Adrenal gland (tissue), 12 donors: ENCODE results near the gene SRI. TPM values are rescaled to one million over a fixed set of nuclear protein-coding genes. Genes with fewer than 3 reads are reported as not detected.
A peak's percentile ranks its signal among the peaks of the same experiment; 100 is the strongest.

Experiments
- DNase-seq, 7 donors: peaks; one replicate each; pipeline ENCODE4 v3.0.0-alpha.2; 2019 to 2020
- H3K27ac ChIP-seq, 5 donors: fragments of 200-600 bp; sonication (generic) in 4 of 5; 1 replicate in 3 of 5; 2 replicates in 2 of 5; pipeline versions ENCODE4 v1.5.1 to v1.8.0; 2016 to 2020; ENCODE audit warnings: mild to moderate bottlenecking in 1 of 5
- H3K27me3 ChIP-seq: fragments of 200-600 bp; 2 replicates; pipeline ENCODE4 v1.8.0; 2021
- H3K36me3 ChIP-seq, 2 donors: fragments of 200-600 bp; replicated peaks in 1 of 2; 1 replicate in 1 of 2; 2 replicates in 1 of 2; pipeline versions ENCODE4 v1.5.1 to v1.8.0; 2018 to 2022
- H3K4me1 ChIP-seq, 2 donors: fragments of 200-600 bp; replicated peaks in 1 of 2; 1 replicate in 1 of 2; 2 replicates in 1 of 2; pipeline versions ENCODE4 v1.5.1 to v1.8.0; 2018 to 2021
- H3K4me3 ChIP-seq, 4 donors: fragments of 200-600 bp; sonication (generic) in 3 of 4; one replicate each; pipeline ENCODE4 v1.5.1; 2016 to 2018
- H3K9me3 ChIP-seq, 3 donors: fragments of 200-600 bp; sonication (generic) in 1 of 3; replicated peaks in 1 of 3; 1 replicate in 2 of 3; 2 replicates in 1 of 3; pipeline versions ENCODE4 v1.5.1 to v1.8.0; 2016 to 2021
- CTCF ChIP-seq, 6 experiments: fragments of 450-650 bp in 4 of 6; fragments of 200-600 bp in 2 of 6; sonication (generic) in 1 of 6; IDR thresholded peaks; 1 replicate in 5 of 6; 2 replicates in 1 of 6; pipeline versions ENCODE4 v1.5.1 to v1.8.0; 2016 to 2021; ENCODE audit warnings: antibody characterized with exemption in 6 of 6, mild to moderate bottlenecking in 2 of 6, moderate library complexity in 1 of 6
- POLR2A ChIP-seq, 2 donors: fragments of 450-650 bp; IDR thresholded peaks; one replicate each; pipeline ENCODE4 v1.6.1; 2017; ENCODE audit warnings: antibody characterized with exemption in 2 of 2, mild to moderate bottlenecking in 2 of 2, moderate library complexity in 1 of 2
- WGBS, 4 donors: extraction: QIAGEN DNeasy Blood & Tissue Kit in 2 of 4; methylation state at CpG; one replicate each; pipeline versions ENCODE4 v1.1.5 to v1.1.7; 2013 to 2017; 5-methylcytosine and 5-hydroxymethylcytosine counted together
- intact Hi-C, 2 donors: fragments of 100-400 bp; cut with DNase I; formaldehyde crosslinking; loops; one replicate each; pipeline versions ENCODE4 v1.14.1 to v1.15.0; 2022 to 2023
- polyA plus RNA-seq, 3 donors: library from polyadenylated mRNA; stranded (reverse); fragments of 200-250 nt in 2 of 3; fragments of 350-450 nt in 1 of 3; fragmentation: Illumina TruSeq in 1 of 3; extraction: RNeasy Lipid Tissue Mini Kit (QIAGEN cat#74804) in 1 of 3; gene quantifications; one replicate each; pipeline ENCODE4 v1.2.3, GENCODE V29; 2013 to 2014
- total RNA-seq, 9 donors: library from RNA; depleted of rRNA in 4 of 9; stranded (reverse); fragments of >200 nt in 4 of 9; fragments of 120-200 nt in 1 of 9; fragmentation: NEBNext Ultra II Directional in 1 of 9; extraction: Animal tissue kit (Norgen Biotek cat#: 25700) in 1 of 9; gene quantifications; one replicate each; pipeline versions ENCODE4 v1.1.0 to v1.2.4, GENCODE V29; 2013 to 2023
- donor health status: healthy with polysubstance abuse.
- donor health status: Bipolar disorder and iron deficiency.
- donor health status: DM: yes; HTN: yes; CAD: no.
- donor health status: DM: no; HTN: no; CAD: no.
- donor health status: DM: no; HTN: no; CAD: no.
- donor health status: DM: yes; HTN: yes; CAD: no.

Gene SRI
- total and polyA plus RNA-seq, 12 donors, result 37.7 to 163 (median 94.1) TPM

- intact Hi-C loops, result no loop called here
- H3K4me3 ChIP-seq, result no peak overlapping the region
- no peaks in the 10 kb centered on the region for H3K36me3 ChIP-seq
- TF ChIP-seq CTCF (IDR thresholded peaks at IDR 0.05) (no peak), POLR2A (IDR thresholded peaks at IDR 0.05) (no peak)
- no peaks in the 10 kb centered on the region for H3K27me3 ChIP-seq
- no peak for DNase-seq
- no peak overlapping the region for H3K27ac ChIP-seq
- no peaks in the 10 kb centered on the region for H3K4me1 ChIP-seq
- peaks cover 0 to 8% (median 6%) of the 10 kb centered on the region in 3 donors for H3K9me3 ChIP-seq
Observed at GRCh38 chr7:88253640-88254039, 33.8 kb upstream of the SRI start.

- intact Hi-C loops, result loop anchor here (5.0 kb wide), 2 partner anchors 113 to 118 kb away; no protein-coding TSS in a partner anchor
- no peak overlapping the region for H3K4me3 ChIP-seq
Observed at GRCh38 chr7:88244258-88244657, 24.4 kb upstream of the SRI start.

GRCh38 chr7:88243345-88243909, 23.6 kb upstream of the SRI start:
- no peaks in the 10 kb centered on the region for H3K9me3 ChIP-seq
- H3K36me3 ChIP-seq, result no peaks in the 10 kb centered on the region
- H3K27ac ChIP-seq, result no peak overlapping the region
- H3K4me3 ChIP-seq, result no peak overlapping the region
- peaks cover 0 to 5% of the 10 kb centered on the region in 2 donors for H3K4me1 ChIP-seq
- 30 to 39% (median 36%) methylated on average over 2 of the region's 2 CpGs for WGBS, 4 donors
- intact Hi-C loops, result loop anchor here (5.0 kb wide), 2 partner anchors 114 to 119 kb away; no protein-coding TSS in a partner anchor
- H3K27me3 ChIP-seq, result no peaks in the 10 kb centered on the region
- TF ChIP-seq CTCF (IDR thresholded peaks at IDR 0.05) (peak; percentile 61 to 99 (median 91)), POLR2A (IDR thresholded peaks at IDR 0.05) (no peak)
- peak; percentile 34 to 76 (median 51) for DNase-seq

More at GRCh38 chr7:88244258-88244657, 24.4 kb upstream of the SRI start:
- H3K9me3 ChIP-seq, result no peaks in the 10 kb centered on the region
- H3K27ac ChIP-seq, result no peak overlapping the region
- H3K36me3 ChIP-seq, result no peaks in the 10 kb centered on the region
- no peak for DNase-seq
- WGBS, 4 donors, result 80 to 100% (median 85%) methylated on average over 1 of the region's 1 CpG
- TF ChIP-seq POLR2A (IDR thresholded peaks at IDR 0.05) (no peak), CTCF (IDR thresholded peaks at IDR 0.05) (no peak)
- H3K4me1 ChIP-seq, result peaks cover 0 to 5% of the 10 kb centered on the region in 2 donors
- H3K27me3 ChIP-seq, result no peaks in the 10 kb centered on the region

- 86 to 95% (median 87%) methylated on average over 1 of the region's 1 CpG for WGBS, 4 donors
- H3K36me3 ChIP-seq, result no peaks in the 10 kb centered on the region
- DNase-seq, result no peak
- no peaks in the 10 kb centered on the region for H3K27me3 ChIP-seq
- peaks cover 0 to 9% (median 0%) of the 10 kb centered on the region in 3 donors for H3K9me3 ChIP-seq
- TF ChIP-seq CTCF (IDR thresholded peaks at IDR 0.05), result no peak
- no peak for TF ChIP-seq POLR2A (IDR thresholded peaks at IDR 0.05)
- intact Hi-C loops, result loop anchor here (5.0 kb wide), 2 partner anchors 117 to 122 kb away; no protein-coding TSS in a partner anchor
- peaks cover 0 to 5% of the 10 kb centered on the region in 2 donors for H3K4me1 ChIP-seq
- H3K27ac ChIP-seq, result no peak overlapping the region
- no peak overlapping the region for H3K4me3 ChIP-seq
Observed at GRCh38 chr7:88239852-88240251, 20.0 kb upstream of the SRI start.
